Uterus (tissue), 4 donors: ENCODE results near the gene PTH2R. TPM values are rescaled to one million over a fixed set of nuclear protein-coding genes. Genes with fewer than 3 reads are reported as not detected.

Source experiments
- DNase-seq, 2 donors: peaks; one replicate each; pipeline ENCODE4 v3.0.0-alpha.2; 2019 to 2020
- H3K27ac ChIP-seq, 2 donors: fragments of 200-600 bp; sonication (generic); 1 replicate in 1 of 2; 2 replicates in 1 of 2; pipeline ENCODE4 v1.5.1; 2016 to 2018
- H3K27me3 ChIP-seq, 2 donors: fragments of 200-600 bp; sonication (generic); one replicate each; pipeline ENCODE4 v1.5.1; 2018 to 2019; ENCODE audit warnings: control low read depth in 1 of 2
- H3K36me3 ChIP-seq, 2 donors: fragments of 200-600 bp; sonication (generic); one replicate each; pipeline ENCODE4 v1.5.1; 2019; ENCODE audit warnings: control low read depth in 1 of 2
- H3K4me1 ChIP-seq, 2 donors: fragments of 200-600 bp; sonication (generic); one replicate each; pipeline ENCODE4 v1.5.1; 2018 to 2019; ENCODE audit warnings: control low read depth in 1 of 2
- H3K4me3 ChIP-seq, 2 donors: fragments of 200-600 bp; sonication (generic); 1 replicate in 1 of 2; 2 replicates in 1 of 2; pipeline ENCODE4 v1.5.1; 2018 to 2019; ENCODE audit warnings: mild to moderate bottlenecking in 1 of 2
- H3K9me3 ChIP-seq, 2 donors: fragments of 200-600 bp; sonication (generic); one replicate each; pipeline ENCODE4 v1.5.1; 2019; ENCODE audit warnings: control low read depth in 1 of 2
- CTCF ChIP-seq, 4 experiments: fragments of 200-600 bp in 2 of 4; fragments of 450-650 bp in 2 of 4; sonication (generic) in 2 of 4; IDR thresholded peaks; one replicate each; pipeline ENCODE4 v1.5.1; 2016 to 2019; ENCODE audit warnings: antibody characterized with exemption in 4 of 4, mild to moderate bottlenecking in 2 of 4, moderate library complexity in 1 of 4
- POLR2A ChIP-seq, 2 donors: fragments of 450-650 bp; IDR thresholded peaks; one replicate each; pipeline ENCODE4 v1.6.1; 2016; ENCODE audit warnings: antibody characterized with exemption in 2 of 2, mild to moderate bottlenecking in 1 of 2, moderate library complexity in 1 of 2
- intact Hi-C: fragments of 100-400 bp; cut with DNase I; formaldehyde crosslinking; loops from one replicate; pipeline ENCODE4 v1.15.1; 2023; ENCODE audit warnings: low total_unique reads
- total RNA-seq, 4 donors: library from RNA; depleted of rRNA in 3 of 4; stranded (reverse); fragments of >200 nt in 3 of 4; gene quantifications; one replicate each; pipeline versions ENCODE4 v1.1.0 to v1.2.4, GENCODE V29; 2014 to 2023
- donor health status: DM: yes; HTN: yes; CAD: no.

PTH2R gene
- total RNA-seq, 4 donors from 2014 or later = 0.70 to 1.7 TPM; not detected in 2

DNA sequence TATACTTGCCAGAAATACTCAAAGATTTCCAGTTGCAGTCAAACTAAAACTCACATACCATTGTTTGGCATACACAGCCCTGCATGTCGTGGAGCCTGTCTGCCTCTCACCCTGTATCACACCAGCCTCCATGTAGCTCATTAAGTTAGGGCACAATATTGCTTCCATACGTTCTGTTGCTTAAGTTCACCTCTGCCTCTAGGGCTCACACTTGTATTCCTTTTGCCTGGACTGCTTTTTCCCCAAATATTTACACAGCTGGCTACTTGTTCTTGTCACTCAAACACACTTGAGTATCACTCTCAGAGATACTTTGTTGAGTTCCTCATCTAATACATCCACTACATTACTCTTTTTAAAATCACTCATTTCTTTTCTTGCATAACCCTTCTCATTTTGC lies 83.1 kb downstream of the PTH2R start:
- DNase-seq = no peak

DNA sequence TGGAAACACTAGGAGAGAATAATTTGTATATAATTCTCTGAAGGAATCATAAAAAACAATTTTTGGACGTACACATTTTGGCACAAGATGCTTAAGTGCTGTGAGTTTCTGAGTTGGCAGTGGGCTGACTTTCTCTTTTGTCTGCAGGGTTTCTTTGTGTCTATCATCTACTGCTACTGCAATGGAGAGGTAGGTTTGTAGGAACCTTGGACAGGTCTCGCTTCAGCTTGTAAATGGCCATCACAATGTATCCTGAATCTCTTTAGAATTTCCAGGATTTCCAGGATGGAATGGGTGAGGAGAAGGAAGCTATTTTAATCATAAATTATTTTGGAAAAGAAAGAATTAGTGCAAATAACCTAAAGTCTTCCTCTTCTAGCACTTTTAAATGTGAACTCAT lies 83.9 kb downstream of the PTH2R start:
- no peaks in the 10 kb centered on the region for H3K27me3 ChIP-seq
- DNase-seq = no peak
- no peak overlapping the region for H3K4me3 ChIP-seq
- no peak for TF ChIP-seq CTCF (IDR thresholded peaks at IDR 0.05)
- TF ChIP-seq POLR2A (IDR thresholded peaks at IDR 0.05) = no peak
- no peaks in the 10 kb centered on the region for H3K36me3 ChIP-seq
- no peaks in the 10 kb centered on the region for H3K9me3 ChIP-seq
- no peaks in the 10 kb centered on the region for H3K4me1 ChIP-seq
- H3K27ac ChIP-seq = no peak overlapping the region
- intact Hi-C loops = no loop called here

More for the DNA sequence above, 83.1 kb downstream of the PTH2R start:
- H3K36me3 ChIP-seq = no peaks in the 10 kb centered on the region
- no peaks in the 10 kb centered on the region for H3K4me1 ChIP-seq
- H3K27ac ChIP-seq = no peak overlapping the region
- no peaks in the 10 kb centered on the region for H3K9me3 ChIP-seq
- TF ChIP-seq POLR2A (IDR thresholded peaks at IDR 0.05) (no peak), CTCF (IDR thresholded peaks at IDR 0.05) (no peak)
- intact Hi-C loops = no loop called here
- H3K4me3 ChIP-seq = no peak overlapping the region
- H3K27me3 ChIP-seq = no peaks in the 10 kb centered on the region

DNA sequence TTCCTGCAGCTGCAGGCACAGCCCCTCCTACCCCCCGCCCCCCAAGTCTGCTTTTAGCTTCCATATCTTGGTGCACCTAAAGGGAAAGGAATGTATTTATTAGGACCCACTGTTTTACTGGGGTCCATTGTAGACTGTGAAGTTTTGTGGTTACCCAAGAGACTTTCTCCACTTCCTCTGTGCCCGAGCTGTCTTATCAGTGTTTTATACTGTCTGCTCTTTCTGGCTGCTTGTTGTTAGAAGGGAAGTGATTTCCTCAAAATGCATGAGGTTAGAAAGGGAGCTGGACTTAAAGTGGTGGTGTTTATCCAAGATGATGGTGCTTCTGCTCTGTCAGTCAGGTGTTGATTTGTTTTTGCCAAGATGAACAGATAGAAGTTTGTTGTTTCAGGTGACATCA lies 85.0 kb downstream of the PTH2R start:
- H3K27me3 ChIP-seq = no peaks in the 10 kb centered on the region

DNA sequence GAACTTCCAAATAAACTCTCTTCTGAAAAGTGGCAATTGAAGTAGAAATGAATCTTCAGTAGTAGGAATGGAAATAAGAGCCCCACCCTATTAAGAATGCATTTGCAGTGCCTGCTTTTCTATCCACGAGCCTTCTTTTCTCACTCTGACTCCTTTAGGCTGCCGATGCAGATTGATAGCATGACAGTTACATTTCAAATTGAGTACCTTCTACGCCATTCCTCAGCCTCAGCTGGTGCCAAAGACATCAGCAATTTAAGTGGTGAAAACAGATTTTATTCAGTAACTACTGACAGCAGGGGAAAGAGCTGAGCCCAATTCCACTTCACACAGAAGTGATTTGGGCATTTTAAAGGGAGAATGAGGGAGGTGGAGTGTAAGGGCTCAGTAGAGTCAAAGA lies 85.5 kb downstream of the PTH2R start:
- TF ChIP-seq CTCF (IDR thresholded peaks at IDR 0.05) (no peak), POLR2A (IDR thresholded peaks at IDR 0.05) (no peak)
- Histone ChIP-seq H3K27me3 (no peaks in the 10 kb centered on the region), H3K4me1 (no peaks in the 10 kb centered on the region), H3K4me3 (no peak overlapping the region), H3K9me3 (no peaks in the 10 kb centered on the region), H3K27ac (no peak overlapping the region), H3K36me3 (no peaks in the 10 kb centered on the region)
- intact Hi-C loops = no loop called here
- no peak for DNase-seq

More for the DNA sequence above, 85.0 kb downstream of the PTH2R start:
- H3K9me3 ChIP-seq = no peaks in the 10 kb centered on the region
- intact Hi-C loops = no loop called here
- H3K27ac ChIP-seq = no peak overlapping the region
- H3K4me1 ChIP-seq = no peaks in the 10 kb centered on the region
- no peak for DNase-seq
- no peak for TF ChIP-seq CTCF (IDR thresholded peaks at IDR 0.05)
- TF ChIP-seq POLR2A (IDR thresholded peaks at IDR 0.05) = no peak
- no peak overlapping the region for H3K4me3 ChIP-seq
- H3K36me3 ChIP-seq = no peaks in the 10 kb centered on the region

DNA sequence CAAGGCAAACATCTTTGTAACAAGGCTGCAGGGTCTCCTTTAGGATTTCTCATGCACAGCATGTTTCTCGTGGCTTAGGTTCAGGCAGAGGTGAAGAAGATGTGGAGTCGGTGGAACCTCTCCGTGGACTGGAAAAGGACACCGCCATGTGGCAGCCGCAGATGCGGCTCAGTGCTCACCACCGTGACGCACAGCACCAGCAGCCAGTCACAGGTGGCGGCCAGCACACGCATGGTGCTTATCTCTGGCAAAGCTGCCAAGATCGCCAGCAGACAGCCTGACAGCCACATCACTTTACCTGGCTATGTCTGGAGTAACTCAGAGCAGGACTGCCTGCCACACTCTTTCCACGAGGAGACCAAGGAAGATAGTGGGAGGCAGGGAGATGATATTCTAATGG lies 86.6 kb downstream of the PTH2R start:
- Histone ChIP-seq H3K27me3 (no peaks in the 10 kb centered on the region), H3K36me3 (no peaks in the 10 kb centered on the region), H3K27ac (no peak overlapping the region), H3K4me3 (no peak overlapping the region), H3K9me3 (no peaks in the 10 kb centered on the region), H3K4me1 (no peaks in the 10 kb centered on the region)
- TF ChIP-seq CTCF (IDR thresholded peaks at IDR 0.05) (no peak), POLR2A (IDR thresholded peaks at IDR 0.05) (no peak)
- no peak for DNase-seq
- intact Hi-C loops = no loop called here
